Endothelial cell of umbilical vein (primary cell): ENCODE data around the gene TCEA2.

Experiments used
- CTCF ChIP-seq, 2 donors: IDR thresholded peaks; 1 replicate in 1 of 2; 2 replicates in 1 of 2; pipeline ENCODE4 v1.5.1; 2011; ENCODE audit warnings: low read length in 2 of 2, mild to moderate bottlenecking in 2 of 2, moderate library complexity in 2 of 2, control low read depth in 1 of 2, inconsistent platforms in 1 of 2, low read depth in 1 of 2; ENCODE audit not compliant: insufficient read depth in 1 of 2; ENCODE audit errors: extremely low read depth in 1 of 2
- FOS ChIP-seq: IDR thresholded peaks from 2 replicates; pipeline ENCODE4 v1.6.1; 2011; ENCODE audit warnings: mild to moderate bottlenecking, low read length, moderate library complexity, borderline replicate concordance; ENCODE audit not compliant: insufficient read depth
- MAX ChIP-seq: IDR thresholded peaks from 2 replicates; pipeline ENCODE4 v1.6.1; 2011; ENCODE audit not compliant: insufficient read depth, insufficient read length
- POLR2A ChIP-seq: IDR thresholded peaks from 2 replicates; pipeline ENCODE4 v1.6.1; 2012; ENCODE audit warnings: low read depth, mild to moderate bottlenecking, control low read depth, low read length
- POLR2AphosphoS5 ChIP-seq: IDR thresholded peaks from 2 replicates; pipeline ENCODE4 v1.6.1; 2012; ENCODE audit warnings: low read depth, mild to moderate bottlenecking, control low read depth, low read length, moderate library complexity; ENCODE audit not compliant: insufficient read depth

GRCh38 chr20:64058536-64058935 is 4.5 kb upstream of the TCEA2 start:
- TF ChIP-seq CTCF (IDR thresholded peaks at IDR 0.05; ENCODE audit: extremely low read depth in 1 of 2, insufficient read depth in 1 of 2, low read depth in 1 of 2, low read length in 2 of 2) (no peak), FOS (no peak), POLR2A (no peak), POLR2AphosphoS5 (no peak), MAX (no peak)
